ENCODE measurements around the gene SMIM44.
"Not testable (repeated sequence)": the region's sequence is repeated elsewhere in the genome, so short reads cannot be mapped to it uniquely, and the experiment has no call there.

SMIM44 gene

DNA sequence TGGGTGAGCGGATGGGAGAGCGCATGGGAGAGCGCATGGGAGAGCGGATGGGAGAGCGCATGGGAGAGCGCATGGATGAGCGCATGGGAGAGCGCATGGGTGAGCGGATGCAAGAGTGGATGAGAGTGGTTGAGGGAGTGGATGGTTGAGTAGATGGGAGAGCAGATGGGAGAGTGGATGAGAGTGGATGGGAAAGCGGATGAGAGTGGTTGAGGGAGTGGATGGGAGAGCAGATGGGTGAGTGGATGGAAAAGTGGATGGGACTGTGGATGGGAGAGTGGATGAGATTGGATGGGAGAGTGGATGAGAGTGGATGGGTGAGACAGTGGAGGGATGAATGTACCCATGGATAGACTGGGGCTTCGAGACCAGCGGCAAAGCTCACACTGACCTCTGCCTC, 47.1 kb upstream of the SMIM44 start:
- no peaks in the 10 kb centered on the region for H3K79me2 ChIP-seq (ENCODE audit: low read length)
- peaks cover 8% of the 10 kb centered on the region; the same call in 1 of the 2 replicates for H4K20me1 ChIP-seq (ENCODE audit: insufficient read depth, low read length)
- TF ChIP-seq EZH2phosphoT487 (IDR thresholded peaks at IDR 0.05; ENCODE audit: low read depth) (no peak), CTCF (IDR thresholded peaks at IDR 0.05; ENCODE audit: low read depth, low read length) (no peak)
- no peak overlapping the region for H3K4me2 ChIP-seq (ENCODE audit: low read length)
- H3K4me1 ChIP-seq (ENCODE audit: low read length) = no peaks in the 10 kb centered on the region
- peaks cover 56% of the 10 kb centered on the region for H3K36me3 ChIP-seq (replicated peaks; ENCODE audit: low read depth, low read length)
- H3K9ac ChIP-seq (ENCODE audit: low read length) = no peak overlapping the region
- H2AFZ ChIP-seq (ENCODE audit: low read depth, low read length) = no peak overlapping the region
- no peak overlapping the region for H3K27ac ChIP-seq (ENCODE audit: low read length)
- H3K27me3 ChIP-seq (ENCODE audit: low read depth, low read length) = no peaks in the 10 kb centered on the region
- H3K4me3 ChIP-seq (ENCODE audit: low read length) = no peak overlapping the region
- no peaks in the 10 kb centered on the region for H3K9me3 ChIP-seq (ENCODE audit: insufficient read depth, low read length)

GRCh38 chr19:3529299-3529698, 46.1 kb upstream of the SMIM44 start:
- H3K4me1 ChIP-seq (ENCODE audit: low read length); H3K27ac ChIP-seq (ENCODE audit: low read length); H3K4me2 ChIP-seq (ENCODE audit: low read length); H4K20me1 ChIP-seq (ENCODE audit: insufficient read depth, low read length); H3K27me3 ChIP-seq (ENCODE audit: low read depth, low read length); H3K4me3 ChIP-seq (ENCODE audit: low read length); H3K79me2 ChIP-seq (ENCODE audit: low read length); H2AFZ ChIP-seq (ENCODE audit: low read depth, low read length); H3K9ac ChIP-seq (ENCODE audit: low read length); H3K9me3 ChIP-seq (ENCODE audit: insufficient read depth, low read length): not testable (repeated sequence)
- peaks cover 53% of the 10 kb centered on the region for H3K36me3 ChIP-seq (replicated peaks; ENCODE audit: low read depth, low read length)

GRCh38 chr19:3528539-3529211, 45.4 kb upstream of the SMIM44 start:
- Histone ChIP-seq H3K36me3 (replicated peaks; ENCODE audit: low read depth, low read length) (peaks cover 52% of the 10 kb centered on the region), H2AFZ (ENCODE audit: low read depth, low read length) (no peak overlapping the region), H4K20me1 (ENCODE audit: insufficient read depth, low read length) (peaks cover 11% of the 10 kb centered on the region), H3K27me3 (ENCODE audit: low read depth, low read length) (no peaks in the 10 kb centered on the region), H3K9ac (ENCODE audit: low read length) (no peak overlapping the region), H3K79me2 (ENCODE audit: low read length) (no peaks in the 10 kb centered on the region), H3K4me1 (ENCODE audit: low read length) (no peaks in the 10 kb centered on the region), H3K4me3 (ENCODE audit: low read length) (no peak overlapping the region), H3K4me2 (ENCODE audit: low read length) (no peak overlapping the region), H3K9me3 (ENCODE audit: insufficient read depth, low read length) (no peaks in the 10 kb centered on the region), H3K27ac (ENCODE audit: low read length) (no peak overlapping the region)
- TF ChIP-seq EZH2phosphoT487 (IDR thresholded peaks at IDR 0.05; ENCODE audit: low read depth) (no peak), CTCF (IDR thresholded peaks at IDR 0.05; ENCODE audit: low read depth, low read length) (no peak)

GRCh38 chr19:3528080-3528479, 44.8 kb upstream of the SMIM44 start:
- Histone ChIP-seq H3K79me2 (ENCODE audit: low read length) (no peaks in the 10 kb centered on the region), H2AFZ (ENCODE audit: low read depth, low read length) (no peak overlapping the region), H3K9me3 (ENCODE audit: insufficient read depth, low read length) (no peaks in the 10 kb centered on the region), H3K4me1 (ENCODE audit: low read length) (no peaks in the 10 kb centered on the region), H3K4me2 (ENCODE audit: low read length) (no peak overlapping the region), H3K27me3 (ENCODE audit: low read depth, low read length) (no peaks in the 10 kb centered on the region), H3K27ac (ENCODE audit: low read length) (no peak overlapping the region), H3K4me3 (ENCODE audit: low read length) (no peak overlapping the region), H4K20me1 (ENCODE audit: insufficient read depth, low read length) (peaks cover 14% of the 10 kb centered on the region), H3K36me3 (replicated peaks; ENCODE audit: low read depth, low read length) (peaks cover 46% of the 10 kb centered on the region), H3K9ac (ENCODE audit: low read length) (no peak overlapping the region)
- no peak for TF ChIP-seq CTCF (IDR thresholded peaks at IDR 0.05; ENCODE audit: low read depth, low read length)
- no peak for TF ChIP-seq EZH2phosphoT487 (IDR thresholded peaks at IDR 0.05; ENCODE audit: low read depth)
